Measurements from ENCODE around the gene HDAC8. TPM values are rescaled to one million over a fixed set of nuclear protein-coding genes. Genes with fewer than 3 reads are reported as not detected.

HDAC8 gene
- total RNA-seq, 1 experiment from 2014 or later: 21.4 TPM

DNA sequence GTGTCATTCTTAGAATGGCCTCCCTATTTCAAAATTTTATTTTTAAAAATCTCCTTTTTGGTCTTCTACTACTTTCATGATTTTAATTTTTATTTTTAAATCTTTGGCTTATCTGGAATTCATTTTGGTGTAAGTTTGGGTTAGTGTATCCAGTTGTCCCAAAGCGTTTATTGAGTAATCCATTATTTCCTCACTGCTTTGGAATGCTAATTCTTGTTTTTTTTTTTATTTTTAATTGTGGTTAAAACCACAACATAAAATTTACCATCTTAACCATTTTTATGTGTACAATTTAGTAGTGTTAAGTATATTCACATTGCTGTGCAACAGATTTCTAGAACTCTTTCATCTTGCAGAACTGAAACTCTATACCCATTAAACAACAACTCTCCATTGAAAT lies 275.7 kb downstream of the HDAC8 start:
- no peak overlapping the region for H2AFZ ChIP-seq (ENCODE audit: low read length)
- no peak overlapping the region for H2BK20ac ChIP-seq (ENCODE audit: low read depth, low read length, poor library complexity, severe bottlenecking)
- no peak overlapping the region for H3K4ac ChIP-seq (ENCODE audit: low read depth, low read length)
- no peak overlapping the region for H2BK5ac ChIP-seq (ENCODE audit: insufficient read length, low read length)
- no peak overlapping the region for H2BK15ac ChIP-seq (ENCODE audit: low read depth, low read length)
- no peak overlapping the region for H3K18ac ChIP-seq (ENCODE audit: insufficient read length, low read depth, low read length)
- H2BK12ac ChIP-seq (ENCODE audit: insufficient read length, low read depth, low read length): no peak overlapping the region
- H3K4me2 ChIP-seq (ENCODE audit: insufficient read depth, insufficient read length, low read length): no peak overlapping the region
- no peaks in the 10 kb centered on the region for H3K79me1 ChIP-seq (ENCODE audit: insufficient read depth, low read depth, low read length, poor library complexity, severe bottlenecking)
- H3K14ac ChIP-seq (ENCODE audit: insufficient read depth, low read length): no peak overlapping the region
- peaks cover 13% of the 10 kb centered on the region for H3K9me3 ChIP-seq (ENCODE audit: control insufficient read depth, low read depth, low read length)
- Mint-ChIP-seq H3K36me3 (ENCODE audit: insufficient read depth in 1 of 3, low read depth in 3 of 3) (peaks cover 0 to 2% (median 0%) of the 10 kb centered on the region in 3 experiments; a peak in 4 of 7 replicates), H3K4me1 (no peaks in the 10 kb centered on the region), H3K27ac (no peak overlapping the region), H3K4me3 (no peak overlapping the region), H3K9me3 (peaks cover 65 to 79% of the 10 kb centered on the region in 2 experiments), H3K27me3 (ENCODE audit: low read depth) (peaks cover 43% of the 10 kb centered on the region)
- no peak overlapping the region for H2AK5ac ChIP-seq (ENCODE audit: insufficient read length, low read length)
- no peaks in the 10 kb centered on the region for H3K4me1 ChIP-seq (ENCODE audit: insufficient read depth, low read length)
- no peak overlapping the region for H3K9ac ChIP-seq (ENCODE audit: extremely low read depth, insufficient read length, low read length)
- no peak for DNase-seq
- H3T11ph ChIP-seq (ENCODE audit: low read length): no peak overlapping the region
- TF ChIP-seq, protein P1, sequence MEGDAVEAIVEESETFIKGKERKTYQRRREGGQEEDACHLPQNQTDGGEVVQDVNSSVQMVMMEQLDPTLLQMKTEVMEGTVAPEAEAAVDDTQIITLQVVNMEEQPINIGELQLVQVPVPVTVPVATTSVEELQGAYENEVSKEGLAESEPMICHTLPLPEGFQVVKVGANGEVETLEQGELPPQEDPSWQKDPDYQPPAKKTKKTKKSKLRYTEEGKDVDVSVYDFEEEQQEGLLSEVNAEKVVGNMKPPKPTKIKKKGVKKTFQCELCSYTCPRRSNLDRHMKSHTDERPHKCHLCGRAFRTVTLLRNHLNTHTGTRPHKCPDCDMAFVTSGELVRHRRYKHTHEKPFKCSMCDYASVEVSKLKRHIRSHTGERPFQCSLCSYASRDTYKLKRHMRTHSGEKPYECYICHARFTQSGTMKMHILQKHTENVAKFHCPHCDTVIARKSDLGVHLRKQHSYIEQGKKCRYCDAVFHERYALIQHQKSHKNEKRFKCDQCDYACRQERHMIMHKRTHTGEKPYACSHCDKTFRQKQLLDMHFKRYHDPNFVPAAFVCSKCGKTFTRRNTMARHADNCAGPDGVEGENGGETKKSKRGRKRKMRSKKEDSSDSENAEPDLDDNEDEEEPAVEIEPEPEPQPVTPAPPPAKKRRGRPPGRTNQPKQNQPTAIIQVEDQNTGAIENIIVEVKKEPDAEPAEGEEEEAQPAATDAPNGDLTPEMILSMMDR (conservative IDR thresholded peaks at IDR 0.05): no peak
- H4K20me1 ChIP-seq (ENCODE audit: control insufficient read depth, insufficient read depth, insufficient read length): no peaks in the 10 kb centered on the region
- H3K23me2 ChIP-seq (ENCODE audit: insufficient read length, low read depth, low read length, poor library complexity, severe bottlenecking): no peaks in the 10 kb centered on the region
- no peak overlapping the region for H4K8ac ChIP-seq (replicated peaks; ENCODE audit: insufficient read length, low read depth, low read length)
- H2BK120ac ChIP-seq (ENCODE audit: low read depth, low read length, poor library complexity, severe bottlenecking): no peak overlapping the region
- no peak overlapping the region for H3K27ac ChIP-seq (ENCODE audit: insufficient read length, low read depth, low read length)
- no peak overlapping the region for H3K23ac ChIP-seq (ENCODE audit: insufficient read length, low read depth, low read length)
- H4K91ac ChIP-seq (ENCODE audit: insufficient read length, low read depth, low read length): no peak overlapping the region
- no peak overlapping the region for H3K56ac ChIP-seq (ENCODE audit: insufficient read length, low read depth, low read length)
- no peaks in the 10 kb centered on the region for H3K79me2 ChIP-seq (ENCODE audit: insufficient read depth, low read length)
- no peaks in the 10 kb centered on the region for H3K27me3 ChIP-seq (ENCODE audit: insufficient read depth, low read length)
- no peak overlapping the region for H4K5ac ChIP-seq (ENCODE audit: insufficient read length, low read depth, low read length)
- no CpG with 5 or more reads among the region's 1 CpG for WGBS (ENCODE audit: extremely low coverage, insufficient read length, low lambda C conversion rate)
